Loucy (cell line): Measurements from ENCODE around the gene MEF2C.

Source experiments
- H2AFZ ChIP-seq: fragments of 200-600 bp; sonication (generic); 2 replicates; pipeline ENCODE4 v1.6.0; 2016; ENCODE audit warnings: antibody characterized with exemption, mild to moderate bottlenecking, low read length, moderate library complexity
- H3F3A ChIP-seq: fragments of 200-600 bp; 2 replicates; pipeline ENCODE4 v1.6.0; 2016; ENCODE audit warnings: antibody characterized with exemption, low read depth, mild to moderate bottlenecking
- H3K27me3 ChIP-seq: fragments of 200-600 bp; sonication (generic); 2 replicates; pipeline ENCODE4 v1.6.1; 2014; ENCODE audit warnings: low read length, mild to moderate bottlenecking; ENCODE audit not compliant: insufficient read depth, poor library complexity, severe bottlenecking
- H3K36me3 ChIP-seq: fragments of 200-600 bp; sonication (generic); 2 replicates; pipeline ENCODE4 v1.6.1; 2016; ENCODE audit warnings: low read length; ENCODE audit not compliant: insufficient read depth
- H3K4me1 ChIP-seq: fragments of 200-600 bp; sonication (generic); 2 replicates; pipeline ENCODE4 v1.5.1; 2014; ENCODE audit warnings: low read length, mild to moderate bottlenecking; ENCODE audit not compliant: insufficient read depth, poor library complexity, severe bottlenecking
- H3K4me2 ChIP-seq: fragments of 200-600 bp; sonication (generic); 2 replicates; pipeline ENCODE4 v1.6.0; 2014; ENCODE audit warnings: antibody characterized with exemption, low read length, low read depth, mild to moderate bottlenecking; ENCODE audit not compliant: poor library complexity, severe bottlenecking
- H3K4me3 ChIP-seq: fragments of 200-600 bp; sonication (generic); 2 replicates; pipeline ENCODE4 v1.5.1; 2014; ENCODE audit warnings: low read length, mild to moderate bottlenecking, mixed read lengths; ENCODE audit not compliant: poor library complexity, severe bottlenecking
- H3K79me2 ChIP-seq: fragments of 200-600 bp; sonication (generic); 2 replicates; pipeline ENCODE4 v1.6.1; 2014; ENCODE audit warnings: low read length; ENCODE audit not compliant: insufficient read depth
- H3K9ac ChIP-seq: fragments of 200-600 bp; sonication (generic); 2 replicates; pipeline ENCODE4 v1.6.0; 2014; ENCODE audit warnings: mild to moderate bottlenecking, low read depth, low read length, moderate library complexity; ENCODE audit not compliant: poor library complexity, severe bottlenecking
- H3K9me2 ChIP-seq: fragments of 200-600 bp; sonication (generic); replicated peaks from 2 replicates; pipeline ENCODE4 v1.6.1; 2016; ENCODE audit warnings: low read depth, low read length, mixed read lengths
- H3K9me3 ChIP-seq: fragments of 200-600 bp; sonication (generic); 2 replicates; pipeline ENCODE4 v1.6.1; 2014; ENCODE audit warnings: mild to moderate bottlenecking, antibody characterized with exemption, low read length, low read depth; ENCODE audit not compliant: insufficient read depth
- H4K20me1 ChIP-seq: fragments of 200-600 bp; sonication (generic); 2 replicates; pipeline ENCODE4 v1.6.0; 2014; ENCODE audit warnings: antibody characterized with exemption, low read length, mild to moderate bottlenecking; ENCODE audit not compliant: insufficient read depth, poor library complexity, severe bottlenecking
- CTCF ChIP-seq: fragments of 200-600 bp; sonication (generic); conservative IDR thresholded peaks from 2 replicates; pipeline ENCODE4 v1.5.1; 2014; ENCODE audit warnings: mild to moderate bottlenecking, antibody characterized with exemption, low read length
- EZH2phosphoT487 ChIP-seq: fragments of 200-600 bp; IDR thresholded peaks from 2 replicates; pipeline ENCODE4 v1.6.1; 2018; ENCODE audit warnings: antibody characterized with exemption, mild to moderate bottlenecking, moderate library complexity, borderline replicate concordance

MEF2C gene

GRCh38 chr5:88808153-88808552 lies 74.8 kb downstream of the MEF2C start:
- Histone ChIP-seq H3F3A (no peaks in the 10 kb centered on the region), H3K4me3 (no peak overlapping the region), H3K79me2 (peaks cover 5% of the 10 kb centered on the region; the same call in 1 of the 2 replicates), H3K9ac (no peak overlapping the region), H3K9me2 (no peaks in the 10 kb centered on the region), H3K4me2 (no peak overlapping the region), H3K4me1 (peaks cover 19% of the 10 kb centered on the region), H4K20me1 (no peaks in the 10 kb centered on the region), H3K27me3 (no peaks in the 10 kb centered on the region), H2AFZ (no peak overlapping the region), H3K36me3 (peaks cover 3% of the 10 kb centered on the region; the same call in 1 of the 2 replicates), H3K9me3 (no peaks in the 10 kb centered on the region)
- TF ChIP-seq CTCF (no peak), EZH2phosphoT487 (no peak)

- Histone ChIP-seq H3K36me3 (peaks cover 3% of the 10 kb centered on the region; the same call in 1 of the 2 replicates), H3K27me3 (no peaks in the 10 kb centered on the region), H2AFZ (no peak overlapping the region), H3K9ac (no peak overlapping the region), H3K79me2 (no peaks in the 10 kb centered on the region), H3K4me2 (no peak overlapping the region), H3K4me1 (peaks cover 12% of the 10 kb centered on the region), H4K20me1 (no peaks in the 10 kb centered on the region), H3K9me3 (no peaks in the 10 kb centered on the region), H3K9me2 (no peaks in the 10 kb centered on the region), H3K4me3 (no peak overlapping the region), H3F3A (no peaks in the 10 kb centered on the region)
- no peak for TF ChIP-seq EZH2phosphoT487
- no peak for TF ChIP-seq CTCF
Measured at GRCh38 chr5:88807327-88807726, 75.7 kb downstream of the MEF2C start.

- H3K9me2 ChIP-seq = no peaks in the 10 kb centered on the region
- no peaks in the 10 kb centered on the region for H3K9me3 ChIP-seq
- H3K36me3 ChIP-seq = peaks cover 3% of the 10 kb centered on the region; the same call in 1 of the 2 replicates
- H3F3A ChIP-seq = no peaks in the 10 kb centered on the region
- H3K4me3 ChIP-seq = no peak overlapping the region
- H3K9ac ChIP-seq = no peak overlapping the region
- no peak overlapping the region for H3K4me2 ChIP-seq
- H3K27me3 ChIP-seq = no peaks in the 10 kb centered on the region
- H3K79me2 ChIP-seq = no peaks in the 10 kb centered on the region
- no peaks in the 10 kb centered on the region for H4K20me1 ChIP-seq
- no peak overlapping the region for H2AFZ ChIP-seq
- peaks cover 4% of the 10 kb centered on the region for H3K4me1 ChIP-seq
- TF ChIP-seq EZH2phosphoT487 = no peak
- no peak for TF ChIP-seq CTCF
Measured at GRCh38 chr5:88806338-88806737, 76.6 kb downstream of the MEF2C start.
